Measurements from ENCODE around the gene THAP10. TPM values are rescaled to one million over a fixed set of nuclear protein-coding genes. Genes with fewer than 3 reads are reported as not detected.

Gene THAP10
- total and polyA plus RNA-seq, 2 donors (not counting 1 experiment from before 2014, with no cell fraction given), result 0.07 to 0.37 TPM

DNA sequence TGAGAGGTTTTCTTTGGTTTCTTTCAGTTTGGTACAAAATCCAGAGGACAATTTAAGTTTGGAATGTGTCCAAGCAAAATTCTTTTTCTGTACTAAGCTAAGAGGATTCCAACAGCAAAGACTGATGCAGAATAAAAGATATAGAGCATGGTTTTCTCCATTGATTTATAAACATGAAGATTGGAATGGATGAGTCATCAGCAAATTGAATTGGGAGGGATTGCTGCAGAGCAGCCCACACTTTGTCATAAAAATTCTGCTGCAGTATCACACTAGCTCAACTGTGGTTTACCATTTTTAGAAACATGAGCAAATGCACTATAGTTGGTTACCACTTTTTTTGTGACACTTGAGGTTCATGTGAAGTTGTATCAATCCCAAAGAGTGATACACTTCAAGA, 22.2 kb downstream of the THAP10 start:
- Mint-ChIP-seq H3K27ac (no peak overlapping the region), H3K27me3 (peaks cover 12% of the 10 kb centered on the region), H3K9me3 (ENCODE audit: insufficient read depth) (no peaks in the 10 kb centered on the region), H3K4me1 (no peaks in the 10 kb centered on the region), H3K4me3 (no peak overlapping the region)
- Histone ChIP-seq H3K4me3 (ENCODE audit: control extremely low read depth in 1 of 5, extremely low read depth in 1 of 5, insufficient read depth in 1 of 5, low read depth in 2 of 5, low read length in 4 of 5) (no peak overlapping the region), H3K27me3 (replicated peaks in 1 of 4; ENCODE audit: control extremely low read depth in 1 of 4, control insufficient read depth in 3 of 4, insufficient read depth in 4 of 4, low read length in 3 of 4) (peaks cover 0 to 3% (median 1%) of the 10 kb centered on the region in 4 experiments), H3K27ac (ENCODE audit: low read length in 2 of 2) (no peak overlapping the region), H2AFZ (ENCODE audit: insufficient read depth, low read depth, low read length, poor library complexity, severe bottlenecking) (no peak overlapping the region), H3K9ac (ENCODE audit: low read length) (no peak overlapping the region), H3K79me2 (ENCODE audit: control insufficient read depth, insufficient read depth, low read length) (no peaks in the 10 kb centered on the region), H3K4me1 (ENCODE audit: control insufficient read depth in 2 of 2, insufficient read depth in 2 of 2, low read length in 2 of 2) (no peaks in the 10 kb centered on the region), H3K4me2 (replicated peaks; ENCODE audit: low read depth, low read length, poor library complexity, severe bottlenecking) (no peak overlapping the region), H3K9me3 (ENCODE audit: control extremely low read depth in 1 of 3, control insufficient read depth in 2 of 3, insufficient read depth in 1 of 3, low read length in 2 of 3) (peaks cover 0 to 3% (median 2%) of the 10 kb centered on the region in 3 donors), H3K36me3 (replicated peaks in 1 of 2; ENCODE audit: control extremely low read depth in 1 of 2, control insufficient read depth in 1 of 2, extremely low read depth in 1 of 2, insufficient read depth in 2 of 2, low read length in 1 of 2) (no peaks in the 10 kb centered on the region), H4K20me1 (ENCODE audit: control insufficient read depth, insufficient read depth, low read length, poor library complexity, severe bottlenecking) (no peaks in the 10 kb centered on the region)
- ChIA-PET CTCF (interaction anchor here (1.1 kb wide), 1 partner anchor 147 kb away, joined by 3 read pairs; no protein-coding TSS in a partner anchor), POLR2A (no interaction called here)
- no peak for ATAC-seq (ENCODE audit: low read depth)
- TF ChIP-seq, protein P1, sequence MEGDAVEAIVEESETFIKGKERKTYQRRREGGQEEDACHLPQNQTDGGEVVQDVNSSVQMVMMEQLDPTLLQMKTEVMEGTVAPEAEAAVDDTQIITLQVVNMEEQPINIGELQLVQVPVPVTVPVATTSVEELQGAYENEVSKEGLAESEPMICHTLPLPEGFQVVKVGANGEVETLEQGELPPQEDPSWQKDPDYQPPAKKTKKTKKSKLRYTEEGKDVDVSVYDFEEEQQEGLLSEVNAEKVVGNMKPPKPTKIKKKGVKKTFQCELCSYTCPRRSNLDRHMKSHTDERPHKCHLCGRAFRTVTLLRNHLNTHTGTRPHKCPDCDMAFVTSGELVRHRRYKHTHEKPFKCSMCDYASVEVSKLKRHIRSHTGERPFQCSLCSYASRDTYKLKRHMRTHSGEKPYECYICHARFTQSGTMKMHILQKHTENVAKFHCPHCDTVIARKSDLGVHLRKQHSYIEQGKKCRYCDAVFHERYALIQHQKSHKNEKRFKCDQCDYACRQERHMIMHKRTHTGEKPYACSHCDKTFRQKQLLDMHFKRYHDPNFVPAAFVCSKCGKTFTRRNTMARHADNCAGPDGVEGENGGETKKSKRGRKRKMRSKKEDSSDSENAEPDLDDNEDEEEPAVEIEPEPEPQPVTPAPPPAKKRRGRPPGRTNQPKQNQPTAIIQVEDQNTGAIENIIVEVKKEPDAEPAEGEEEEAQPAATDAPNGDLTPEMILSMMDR (IDR thresholded peaks at IDR 0.05), result no peak
- TF ChIP-seq EZH2 (IDR thresholded peaks at IDR 0.05; ENCODE audit: borderline replicate concordance, insufficient read depth, low read depth, low read length, poor library complexity, severe bottlenecking), result no peak
- intact Hi-C loops (cut with micrococcal nuclease), result no loop called here
- DNase-seq, result no peak

DNA sequence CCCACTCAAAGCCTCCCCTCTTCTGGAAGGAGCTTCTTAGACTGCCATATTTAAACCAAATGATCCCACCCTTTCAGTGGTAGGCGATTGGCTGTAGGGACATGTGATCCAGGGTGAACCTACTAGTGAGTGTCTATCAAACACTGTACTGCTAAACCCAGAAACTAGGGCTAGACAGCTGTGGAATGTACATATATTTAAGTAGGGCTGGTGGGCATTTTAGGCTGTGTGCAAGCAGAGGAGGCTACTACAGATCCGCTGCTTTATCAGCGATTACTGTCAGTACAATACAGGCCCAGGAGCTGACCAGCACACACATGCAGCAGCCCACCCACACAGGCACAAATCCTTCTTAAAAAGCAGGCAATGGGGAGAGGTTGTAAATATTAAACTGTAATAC, 22.9 kb downstream of the THAP10 start:
- Histone ChIP-seq H3K4me3 (ENCODE audit: control extremely low read depth in 1 of 5, extremely low read depth in 1 of 5, insufficient read depth in 1 of 5, low read depth in 2 of 5, low read length in 4 of 5) (no peak overlapping the region), H3K9ac (ENCODE audit: low read length) (no peak overlapping the region), H3K4me2 (replicated peaks; ENCODE audit: low read depth, low read length, poor library complexity, severe bottlenecking) (no peak overlapping the region), H3K9me3 (ENCODE audit: control extremely low read depth in 1 of 3, control insufficient read depth in 2 of 3, insufficient read depth in 1 of 3, low read length in 2 of 3) (peaks cover 0 to 3% (median 2%) of the 10 kb centered on the region in 3 donors), H2AFZ (ENCODE audit: insufficient read depth, low read depth, low read length, poor library complexity, severe bottlenecking) (no peak overlapping the region), H3K79me2 (ENCODE audit: control insufficient read depth, insufficient read depth, low read length) (no peaks in the 10 kb centered on the region), H3K36me3 (replicated peaks in 1 of 2; ENCODE audit: control extremely low read depth in 1 of 2, control insufficient read depth in 1 of 2, extremely low read depth in 1 of 2, insufficient read depth in 2 of 2, low read length in 1 of 2) (no peaks in the 10 kb centered on the region), H3K27me3 (replicated peaks in 1 of 4; ENCODE audit: control extremely low read depth in 1 of 4, control insufficient read depth in 3 of 4, insufficient read depth in 4 of 4, low read length in 3 of 4) (peaks cover 0 to 3% (median 1%) of the 10 kb centered on the region in 4 experiments), H4K20me1 (ENCODE audit: control insufficient read depth, insufficient read depth, low read length, poor library complexity, severe bottlenecking) (no peaks in the 10 kb centered on the region), H3K27ac (ENCODE audit: low read length in 2 of 2) (no peak overlapping the region), H3K4me1 (ENCODE audit: control insufficient read depth in 2 of 2, insufficient read depth in 2 of 2, low read length in 2 of 2) (no peaks in the 10 kb centered on the region)
- TF ChIP-seq EZH2 (IDR thresholded peaks at IDR 0.05; ENCODE audit: borderline replicate concordance, insufficient read depth, low read depth, low read length, poor library complexity, severe bottlenecking), result no peak
- TF ChIP-seq, protein P1 (IDR thresholded peaks at IDR 0.05), result no peak
- Mint-ChIP-seq H3K27me3 (peaks cover 10% of the 10 kb centered on the region), H3K9me3 (ENCODE audit: insufficient read depth) (no peaks in the 10 kb centered on the region), H3K4me1 (no peaks in the 10 kb centered on the region), H3K4me3 (no peak overlapping the region), H3K27ac (no peak overlapping the region)
- 80% methylated on average over 1 of the region's 3 CpGs for WGBS (ENCODE audit: insufficient coverage)
- DNase-seq, result no peak
- ChIA-PET CTCF (interaction anchor here (1.1 kb wide), 1 partner anchor 147 kb away, joined by 3 read pairs; no protein-coding TSS in a partner anchor), POLR2A (no interaction called here)
- intact Hi-C loops (cut with micrococcal nuclease), result no loop called here
- ATAC-seq (ENCODE audit: low read depth), result no peak

Measured in B cell (primary cell).